GM08714 (cell line): Measurements from ENCODE around the gene INMT.

ENCODE experiments used
- H3K4me3 ChIP-seq: fragments of 200-500 bp; sonication (Bioruptor generic); 2 replicates; pipeline ENCODE4 v1.5.1; 2014; ENCODE audit warnings: mild to moderate bottlenecking, low read length, inconsistent platforms
- ZNF274 ChIP-seq: IDR thresholded peaks from 2 replicates; pipeline ENCODE4 v1.6.1; 2012; ENCODE audit warnings: mild to moderate bottlenecking, low read depth, low read length

The INMT gene

DNA sequence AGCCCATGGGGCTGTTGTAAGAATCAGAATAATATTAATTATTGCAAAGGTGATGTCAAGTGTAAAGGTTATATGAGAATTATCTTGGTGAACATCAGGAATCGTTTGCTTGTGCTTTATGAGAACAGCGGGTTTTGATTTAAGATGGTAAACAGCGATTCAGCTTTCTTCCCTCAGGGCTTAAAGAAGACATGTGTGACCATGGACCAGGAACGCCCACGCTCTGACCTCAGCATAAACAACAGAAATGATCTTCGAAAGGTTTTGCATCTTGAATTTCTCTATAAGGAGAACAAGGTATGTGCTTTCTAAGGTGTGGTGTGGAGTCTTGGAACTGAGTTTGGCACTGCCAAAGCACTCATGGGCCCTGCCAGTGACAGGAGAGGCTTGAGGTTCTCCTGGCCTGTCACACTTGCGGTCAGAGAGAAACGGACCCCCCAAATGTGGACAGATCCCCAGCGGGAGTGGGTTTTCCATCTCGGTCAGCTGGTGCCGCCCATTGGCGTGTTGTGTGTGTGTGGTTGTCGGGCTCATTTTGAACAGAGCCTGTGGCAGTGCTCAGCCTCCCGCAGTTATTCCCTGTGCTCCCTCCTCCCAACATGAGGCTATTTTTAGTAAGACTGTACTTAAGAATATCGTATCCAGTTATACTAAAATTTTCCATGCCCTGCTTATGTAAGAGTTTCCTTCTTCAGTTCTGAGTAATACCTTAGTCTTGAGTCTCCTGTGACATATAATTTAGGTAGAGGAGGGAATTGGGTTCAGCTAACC is 26.5 kb downstream of the INMT start:
- no peak overlapping the region for H3K4me3 ChIP-seq
- no peak for TF ChIP-seq ZNF274

DNA sequence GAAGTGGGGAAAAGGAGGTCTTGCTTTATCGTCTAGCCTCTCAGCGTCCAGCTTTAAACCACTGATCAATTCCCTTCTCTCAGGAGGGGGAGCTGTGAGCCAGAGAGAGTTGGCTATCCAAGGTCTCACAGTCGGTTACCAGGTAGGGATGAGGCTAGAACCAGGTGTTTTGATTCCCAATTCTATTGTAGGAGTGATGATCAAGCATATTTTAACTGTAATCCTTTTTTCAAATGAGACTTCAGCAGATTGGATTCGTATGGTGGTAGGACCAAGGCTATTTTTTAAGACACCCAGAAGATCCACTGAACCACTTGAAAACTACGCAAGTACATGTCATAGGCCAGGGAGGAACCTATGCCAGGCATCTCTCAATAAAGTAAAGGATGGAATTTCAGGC is 27.6 kb downstream of the INMT start:
- no peak for TF ChIP-seq ZNF274
- H3K4me3 ChIP-seq = no peak overlapping the region

DNA sequence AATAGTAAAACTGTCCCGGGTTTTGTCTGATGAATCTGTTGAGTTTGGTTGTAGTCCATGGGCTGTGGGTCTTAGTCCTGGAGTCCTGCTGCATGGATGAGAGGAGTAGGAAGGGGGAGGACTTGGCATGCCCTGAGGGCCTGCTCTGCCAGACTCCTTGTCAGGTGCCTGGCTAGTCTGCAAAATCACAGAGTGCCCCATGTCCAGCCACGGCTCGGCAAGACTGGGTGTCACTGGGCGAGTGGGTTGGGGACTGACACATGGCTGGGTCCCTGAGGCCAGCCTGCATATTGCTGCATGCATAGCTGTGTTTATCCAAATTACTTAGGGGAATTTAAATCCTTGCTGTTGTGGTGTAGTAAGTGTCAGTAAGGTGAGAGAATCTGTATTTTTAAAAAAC is 29.0 kb downstream of the INMT start:
- H3K4me3 ChIP-seq = no peak overlapping the region
- TF ChIP-seq ZNF274 = no peak

DNA sequence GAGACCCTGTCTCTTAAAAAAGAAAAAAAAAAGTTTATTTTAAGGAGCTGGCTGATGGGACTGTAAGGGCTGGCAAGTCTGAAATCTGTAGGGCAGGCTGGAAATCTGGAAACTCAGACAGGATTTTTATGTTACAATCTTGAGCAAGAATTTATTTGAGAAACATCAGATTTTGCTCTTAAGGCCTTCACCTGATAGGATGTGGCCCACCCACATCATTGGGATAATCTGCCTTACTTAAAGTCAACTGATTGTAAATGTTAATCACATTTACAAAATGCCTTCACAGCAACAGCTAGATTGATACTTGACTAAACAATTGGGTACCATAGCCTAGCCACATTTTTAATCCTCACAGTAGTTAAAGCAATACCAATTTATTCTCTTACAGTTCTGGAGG is 30.8 kb downstream of the INMT start:
- no peak overlapping the region for H3K4me3 ChIP-seq

DNA sequence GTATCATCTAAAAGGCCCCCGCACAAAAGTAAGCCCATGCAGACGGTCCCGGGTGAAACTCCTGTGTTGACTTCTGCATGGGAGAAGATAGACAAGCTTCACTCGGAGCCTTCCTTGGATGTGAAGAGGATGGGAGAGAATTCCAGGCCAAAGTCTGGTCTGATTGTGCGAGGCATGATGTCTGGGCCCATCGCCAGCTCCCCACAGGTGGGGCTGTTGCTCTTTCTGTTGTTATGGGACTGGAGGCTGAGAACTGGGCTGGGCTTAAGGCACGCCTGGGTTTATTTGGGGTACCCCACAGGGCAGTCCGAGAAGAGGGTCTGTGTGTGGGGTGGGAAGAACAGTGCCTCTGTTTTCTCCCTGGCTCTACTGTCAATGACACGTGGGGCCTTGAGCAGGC is 33.9 kb downstream of the INMT start:
- H3K4me3 ChIP-seq = no peak overlapping the region
- TF ChIP-seq ZNF274 = no peak

More for the DNA sequence above, 30.8 kb downstream of the INMT start:
- TF ChIP-seq ZNF274 = no peak

DNA sequence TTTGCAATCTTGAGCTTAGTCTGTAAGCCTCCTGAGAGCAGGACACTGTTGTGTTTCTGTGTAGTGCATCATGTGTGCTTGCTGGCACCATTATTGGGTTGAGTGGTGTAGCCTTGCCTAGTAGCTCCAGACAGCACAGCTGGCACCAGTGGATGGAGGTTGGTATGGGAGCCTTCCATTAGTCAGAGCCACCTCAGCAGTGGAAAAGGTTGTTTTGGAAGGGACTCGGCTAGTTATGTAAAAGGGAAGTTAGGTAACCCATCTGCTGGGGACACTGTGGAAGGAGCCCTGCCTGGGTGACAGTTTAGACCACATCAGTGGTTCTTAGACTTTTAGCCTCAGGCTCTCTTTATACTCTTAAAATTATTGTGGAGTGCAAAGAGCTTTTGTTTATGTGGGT is 35.6 kb downstream of the INMT start:
- TF ChIP-seq ZNF274 = no peak
- no peak overlapping the region for H3K4me3 ChIP-seq

DNA sequence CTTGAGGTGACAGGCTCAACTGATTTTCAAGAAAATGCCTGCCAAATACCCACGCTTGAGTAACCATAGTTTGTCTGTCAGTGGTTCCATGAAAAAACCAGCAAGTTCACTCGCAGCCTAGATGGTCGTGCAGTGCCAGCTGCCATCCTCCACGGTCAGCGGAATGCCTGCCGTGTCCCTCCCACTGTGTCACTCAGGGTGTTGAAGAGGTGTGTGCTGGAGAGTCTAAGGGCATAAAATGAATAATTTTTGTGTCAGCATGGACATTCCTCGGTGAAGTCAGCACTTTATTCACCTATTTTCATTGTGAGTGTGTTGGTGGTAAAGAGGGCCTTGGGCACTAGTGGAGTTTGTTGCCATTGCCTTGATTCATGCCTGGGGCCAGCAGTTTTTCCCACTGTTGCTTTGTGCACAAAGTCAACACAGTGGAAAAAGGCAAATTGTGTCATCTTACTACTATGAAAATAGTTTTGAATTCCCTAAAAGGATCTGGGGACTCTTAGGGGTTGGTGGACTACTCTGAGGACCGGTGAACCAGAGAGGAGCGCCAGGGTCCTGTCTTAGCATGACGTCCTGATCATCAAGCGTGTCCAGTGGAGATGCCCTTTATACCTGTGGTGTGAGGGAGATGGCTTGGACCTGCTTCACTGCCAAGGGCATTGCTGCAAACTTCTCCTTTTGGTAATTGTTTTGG is 36.9 kb downstream of the INMT start:
- no peak for TF ChIP-seq ZNF274
- H3K4me3 ChIP-seq = no peak overlapping the region

DNA sequence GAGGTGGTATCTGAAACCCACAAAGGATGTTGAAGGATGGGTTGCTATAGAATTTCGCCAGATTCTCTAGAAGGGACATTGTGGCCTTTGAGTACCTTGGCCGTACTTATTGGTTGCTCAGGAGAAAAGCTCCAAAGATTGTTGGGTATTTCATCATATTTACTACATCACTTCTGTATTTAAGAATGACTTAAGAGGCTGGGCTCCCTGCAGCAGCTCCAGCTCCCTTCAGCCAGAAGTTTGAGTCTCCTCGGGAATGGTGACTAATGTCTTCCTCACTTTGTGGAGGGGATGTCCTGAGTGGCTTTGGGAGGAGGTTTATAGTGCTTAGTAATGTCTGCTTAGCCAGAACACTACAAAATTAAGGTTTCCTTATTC is 37.4 kb downstream of the INMT start:
- no peak for TF ChIP-seq ZNF274
- H3K4me3 ChIP-seq = no peak overlapping the region

DNA sequence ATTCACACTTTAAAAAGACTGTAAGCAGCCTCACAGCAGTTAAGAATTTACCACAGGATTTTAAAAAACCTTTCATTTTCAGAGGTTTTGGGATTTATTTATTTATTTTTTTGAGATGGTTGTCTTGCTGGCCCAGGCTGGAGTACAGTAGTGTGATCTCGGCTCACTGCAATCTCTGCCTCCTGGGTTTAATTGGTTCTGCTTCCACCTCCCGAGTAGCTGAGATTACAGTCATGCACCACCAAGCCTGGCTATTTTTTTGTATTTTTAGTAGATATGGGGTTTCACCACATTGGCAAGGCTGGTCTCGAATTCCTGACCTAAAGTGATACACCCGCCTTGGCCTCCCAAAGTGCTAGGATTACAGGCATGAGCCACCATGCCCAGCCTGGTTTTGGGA is 38.4 kb downstream of the INMT start:
- TF ChIP-seq ZNF274 = no peak
- no peak overlapping the region for H3K4me3 ChIP-seq

DNA sequence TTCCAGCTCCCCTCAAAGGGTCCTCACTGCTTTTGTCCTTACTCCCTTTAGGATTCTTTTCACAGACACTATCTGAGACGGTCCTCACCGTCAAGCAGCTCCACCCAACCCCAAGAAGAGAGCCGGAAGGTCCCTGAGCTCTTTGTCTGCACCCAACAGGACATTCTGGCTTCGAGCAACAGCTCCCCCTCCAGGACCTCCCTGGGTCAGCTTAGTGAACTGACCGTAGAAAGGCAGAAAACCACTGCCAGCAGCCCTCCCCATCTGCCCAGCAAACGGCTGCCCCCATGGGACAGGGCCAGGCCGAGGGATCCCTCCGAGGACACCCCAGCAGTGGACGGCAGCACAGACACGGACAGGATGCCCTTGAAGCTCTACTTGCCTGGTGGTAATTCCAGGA is 39.2 kb downstream of the INMT start:
- no peak overlapping the region for H3K4me3 ChIP-seq
- no peak for TF ChIP-seq ZNF274

DNA sequence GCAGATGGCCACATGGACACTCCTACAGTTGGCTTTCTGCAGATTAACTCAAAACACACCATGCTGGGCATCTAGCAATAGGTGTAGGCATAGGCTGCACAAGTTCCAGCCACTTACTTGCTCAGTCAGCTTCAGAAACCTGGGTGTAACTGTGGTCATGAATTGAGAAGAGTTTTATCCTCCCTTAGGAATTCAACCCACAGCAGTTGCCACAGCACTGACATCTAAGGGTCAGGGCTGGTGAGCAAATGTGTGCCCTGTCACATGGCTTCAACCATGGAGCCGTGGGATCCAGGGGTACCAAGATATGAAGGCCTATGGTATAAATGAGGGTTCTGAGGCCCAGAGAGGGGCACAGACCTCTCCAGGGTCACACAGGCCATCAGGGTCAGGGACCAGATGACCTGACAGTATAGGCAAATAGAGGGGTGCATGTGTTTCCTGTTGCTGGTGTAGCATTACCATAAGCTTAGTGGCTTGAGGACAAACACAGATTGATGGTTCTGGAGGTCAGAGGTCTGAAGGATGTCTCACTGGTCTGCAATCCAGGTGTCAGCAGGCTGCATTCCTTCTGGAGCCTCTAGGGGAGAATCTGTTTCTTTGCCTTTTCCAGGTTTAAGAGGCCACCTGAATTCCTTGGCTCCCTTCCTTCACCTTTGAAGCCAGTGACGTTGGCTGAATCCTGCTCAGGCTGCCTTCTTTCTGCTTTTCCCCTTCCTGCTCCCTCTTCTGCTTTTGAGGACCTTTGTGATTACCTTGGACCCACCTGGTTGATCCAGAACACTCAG is 43.4 kb downstream of the INMT start:
- no peak for TF ChIP-seq ZNF274
- H3K4me3 ChIP-seq = no peak overlapping the region

DNA sequence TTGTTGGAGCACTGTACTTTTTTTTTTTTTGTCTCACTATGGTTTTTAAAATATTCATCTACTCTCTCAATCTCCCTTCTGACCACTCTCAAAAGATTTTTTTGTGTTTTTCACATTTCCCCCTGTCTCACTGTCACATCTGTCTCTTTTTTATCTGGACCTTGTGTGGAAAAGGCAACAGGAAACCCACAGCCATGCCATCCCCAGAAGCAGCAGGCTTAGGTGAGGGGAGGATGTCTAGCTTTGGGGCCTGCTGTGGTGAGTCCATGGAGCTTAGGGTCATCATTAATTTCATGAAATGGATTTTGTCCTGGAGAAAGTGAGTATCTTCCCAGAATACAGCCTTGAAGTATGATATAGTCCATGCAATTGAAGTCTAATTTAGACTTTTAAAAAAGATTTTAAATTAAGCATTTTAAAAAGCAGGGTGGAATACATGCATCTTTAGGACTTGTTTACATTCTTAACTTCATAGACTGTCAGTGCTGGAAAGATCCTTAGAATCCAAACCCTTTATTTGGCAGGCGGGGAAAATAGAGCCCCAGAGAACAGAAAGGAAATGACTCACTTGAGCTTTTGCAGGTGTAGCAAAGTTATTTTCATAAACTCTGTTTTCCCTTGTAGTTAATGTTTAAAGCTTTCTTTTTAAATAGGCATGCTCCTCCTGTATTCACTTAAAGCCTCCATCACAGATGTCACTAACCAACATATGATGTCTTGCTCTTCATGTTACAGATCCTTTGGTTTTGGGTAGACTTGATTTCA is 44.4 kb downstream of the INMT start:
- no peak for TF ChIP-seq ZNF274
- H3K4me3 ChIP-seq = no peak overlapping the region

DNA sequence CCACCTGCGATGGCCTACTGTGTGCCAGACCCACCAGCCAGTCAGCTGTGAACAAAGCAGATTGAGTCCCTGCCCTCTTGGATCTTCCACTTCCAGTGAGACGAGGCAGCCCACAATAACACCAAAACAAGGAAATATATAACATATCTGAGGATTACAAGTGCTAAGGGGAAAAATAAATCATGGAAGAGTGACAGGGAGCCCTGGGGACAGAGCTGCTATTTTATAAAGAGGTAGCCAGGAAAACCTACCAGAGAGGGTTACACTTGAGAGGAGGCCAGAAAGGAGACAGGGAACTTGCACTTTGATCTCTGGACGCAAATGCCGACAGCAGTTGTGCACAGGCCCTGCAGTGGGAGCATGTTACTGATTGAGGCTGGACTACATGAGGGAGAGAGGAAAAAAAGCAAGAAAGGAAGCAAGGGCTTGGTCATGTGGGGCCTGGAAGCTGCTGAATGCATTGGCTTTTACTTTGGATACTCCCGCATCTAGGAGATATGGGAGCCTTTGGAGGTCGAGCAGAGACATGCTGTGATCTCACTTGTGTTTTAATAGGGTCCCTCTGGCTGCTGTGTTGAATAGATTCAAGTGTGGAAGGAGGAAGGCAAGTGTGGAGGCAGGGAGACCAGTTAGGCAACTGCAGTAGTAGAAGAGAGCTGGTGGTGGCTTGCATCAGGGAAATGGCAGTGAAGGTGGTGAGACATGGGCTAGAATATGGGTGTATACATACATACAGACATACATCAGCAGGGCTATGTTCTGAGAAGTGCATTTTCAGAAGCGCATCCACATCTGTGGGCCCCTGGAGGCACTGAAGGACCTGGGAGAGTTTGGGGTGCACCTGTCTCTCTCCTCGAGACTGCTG is 45.5 kb downstream of the INMT start:
- no peak overlapping the region; the same call in 1 of the 2 replicates for H3K4me3 ChIP-seq
- no peak for TF ChIP-seq ZNF274
